HUDEP-2 (cell line): Measurements from ENCODE around the gene PARP15.

ENCODE experiments used
- DNase-seq, 76 experiments: peaks; one replicate each; lab custom pipeline; 2025; ENCODE audit not compliant: unreplicated experiment in 76 of 76; lab: John Stamatoyannopoulos, UW

Gene PARP15

DNA sequence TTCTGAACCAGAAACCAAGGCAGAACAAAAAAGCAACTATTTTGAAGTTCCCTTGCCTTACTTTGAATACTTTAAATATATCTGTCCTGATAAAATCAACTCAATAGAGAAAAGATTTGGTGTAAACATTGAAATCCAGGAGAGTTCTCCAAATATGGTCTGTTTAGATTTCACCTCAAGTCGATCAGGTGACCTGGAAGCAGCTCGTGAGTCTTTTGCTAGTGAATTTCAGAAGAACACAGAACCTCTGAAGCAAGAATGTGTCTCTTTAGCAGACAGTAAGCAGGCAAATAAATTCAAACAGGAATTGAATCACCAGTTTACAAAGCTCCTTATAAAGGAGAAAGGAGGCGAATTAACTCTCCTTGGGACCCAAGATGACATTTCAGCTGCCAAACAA lies 8.7 kb upstream of the PARP15 start:
- DNase-seq = no peak

DNA sequence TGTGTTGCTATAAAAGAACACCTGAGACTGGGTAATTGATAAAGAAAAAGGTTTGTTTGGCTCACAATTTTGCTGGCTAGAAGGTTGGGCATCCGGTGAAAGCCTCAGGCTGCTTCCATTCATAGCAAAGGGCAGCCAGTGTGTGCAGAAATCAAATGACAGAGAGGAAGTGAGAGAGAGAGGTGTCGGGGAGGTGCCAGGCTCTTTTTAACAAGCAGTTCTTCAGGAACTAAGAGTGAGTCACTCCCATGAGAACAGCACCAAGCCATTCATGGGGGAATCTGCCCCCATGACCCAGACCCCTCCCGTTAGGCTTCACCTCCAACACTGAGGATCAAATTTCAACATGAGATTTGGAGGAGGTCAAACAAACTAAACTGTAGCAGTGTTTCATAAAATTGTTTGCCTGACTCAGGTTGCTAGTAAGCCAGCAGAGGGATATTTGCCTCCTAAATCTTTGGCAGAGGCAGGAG lies 4.5 kb upstream of the PARP15 start:
- no peak for DNase-seq

DNA sequence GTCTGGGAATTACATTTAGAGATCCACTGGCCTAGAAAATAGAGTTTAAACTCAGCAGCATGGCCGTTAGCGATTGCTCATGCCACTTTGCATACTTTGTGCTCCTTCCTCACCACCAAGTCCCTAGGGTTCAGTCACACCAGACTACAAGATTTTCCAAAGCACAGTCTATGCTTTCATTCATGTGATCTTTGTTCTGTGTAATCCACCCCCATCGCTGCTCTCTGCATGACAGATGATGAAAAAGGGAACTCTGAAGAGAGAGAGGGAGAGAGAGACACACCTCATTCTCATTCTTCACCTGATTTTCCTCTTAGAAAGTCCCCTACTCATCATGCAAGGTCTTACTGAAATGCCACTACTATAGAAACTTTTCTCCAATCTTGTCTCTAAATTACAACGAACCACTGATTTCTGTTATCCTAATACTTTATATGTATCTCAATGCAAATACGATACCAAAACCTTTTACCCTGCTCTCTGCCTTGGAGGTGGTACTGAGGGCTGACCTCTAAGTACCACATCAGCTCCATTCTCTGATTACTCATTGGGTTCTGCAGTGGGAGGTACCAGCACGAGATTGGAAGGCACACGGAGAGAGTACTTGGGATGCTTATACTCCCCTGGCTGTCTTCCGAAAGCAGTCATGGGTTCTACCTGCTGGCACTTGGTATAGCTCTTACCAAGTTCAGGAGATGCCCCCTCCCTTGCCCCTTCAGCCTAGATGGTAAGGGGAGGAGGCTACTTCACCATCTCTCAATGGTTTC lies 1.1 kb upstream of the PARP15 start:
- DNase-seq = no peak

DNA sequence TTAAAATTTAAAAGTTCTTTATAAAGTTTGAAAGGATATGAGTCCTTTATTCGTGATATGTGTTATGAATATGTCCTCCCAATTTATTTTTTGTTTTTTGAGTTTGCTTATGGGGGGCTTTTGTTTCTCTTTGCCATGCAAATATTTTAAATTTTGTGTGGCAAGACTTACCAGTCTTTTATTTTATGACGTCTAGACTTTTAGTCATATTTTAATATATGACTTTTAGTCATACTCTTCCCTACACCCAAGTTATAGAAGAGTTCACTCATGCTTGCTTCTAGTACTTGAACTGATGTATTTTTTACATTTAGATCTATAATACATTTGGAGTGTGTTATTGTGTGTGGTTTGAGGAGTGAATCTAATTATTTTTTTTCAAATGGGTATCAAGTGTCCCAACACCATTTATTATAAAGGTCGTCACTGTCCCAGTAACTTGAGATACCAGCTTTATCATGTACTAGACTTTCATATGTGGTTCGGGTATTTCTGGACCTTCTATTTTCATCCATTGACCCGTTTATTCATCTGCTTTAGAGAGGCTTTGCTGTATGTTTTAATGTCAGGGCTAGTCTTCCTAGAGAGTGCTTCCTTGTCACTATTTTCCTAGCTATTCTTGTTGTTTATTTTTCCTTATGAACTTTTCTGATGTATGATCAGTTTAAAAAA lies 755 bp downstream of the PARP15 start:
- peak in 2 of 76 experiments; percentile 12 to 29 for DNase-seq

DNA sequence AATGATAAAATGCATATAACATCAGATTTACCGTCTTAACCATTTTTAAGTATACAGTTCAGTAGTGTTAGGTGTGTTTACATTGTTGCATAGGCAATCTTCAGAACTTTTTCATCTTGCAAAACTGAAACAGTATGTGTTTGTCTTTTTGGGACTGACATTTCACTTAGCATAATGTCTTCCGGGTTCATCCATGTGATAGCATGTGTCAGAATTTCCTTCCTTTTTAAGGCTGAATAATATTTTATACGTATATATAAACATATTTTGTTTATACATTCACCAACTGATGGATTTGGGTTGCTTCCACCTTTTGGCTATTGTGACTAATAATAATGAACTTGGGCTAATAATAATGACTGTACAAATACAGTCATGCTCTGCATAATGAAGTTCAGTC lies 3.0 kb downstream of the PARP15 start:
- DNase-seq = no peak

DNA sequence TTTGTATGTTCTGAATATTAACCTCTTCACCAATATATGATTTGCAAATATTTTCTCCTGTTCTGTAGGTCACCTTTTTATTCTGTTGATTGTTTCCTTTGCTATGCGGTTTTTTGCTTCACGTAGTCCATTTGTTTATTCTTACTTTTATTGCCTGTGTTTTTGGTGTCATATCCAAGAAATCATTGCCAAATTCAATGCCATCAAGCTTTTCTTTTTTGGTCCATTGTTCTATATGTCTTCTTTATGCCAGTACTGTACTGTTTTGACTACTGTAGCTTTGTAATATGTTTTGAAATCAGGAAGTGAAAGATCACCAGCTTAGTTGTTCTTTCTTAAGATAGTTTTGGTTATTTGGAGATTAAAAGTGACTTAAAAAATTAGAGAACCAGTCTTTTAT lies 4.2 kb downstream of the PARP15 start:
- no peak for DNase-seq

DNA sequence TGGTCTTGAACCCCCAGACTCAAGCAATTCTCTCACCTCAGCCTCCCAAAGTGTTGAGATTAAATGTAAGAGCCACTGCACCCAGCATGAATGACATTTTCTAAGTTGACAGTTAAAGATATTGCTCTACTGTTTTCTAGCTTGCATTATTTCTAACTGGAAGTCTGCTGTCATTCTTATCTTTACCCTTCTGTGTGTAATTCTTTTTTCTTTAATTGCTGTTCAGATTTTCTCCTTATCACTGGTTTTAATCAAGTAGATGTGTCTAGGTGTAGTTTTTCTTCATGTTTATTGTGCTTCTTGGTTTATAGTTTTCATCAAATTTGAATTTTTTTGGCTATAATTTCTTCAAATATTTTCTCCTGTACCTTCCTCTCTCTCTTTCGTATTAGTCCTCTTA lies 4.9 kb downstream of the PARP15 start:
- DNase-seq = no peak

DNA sequence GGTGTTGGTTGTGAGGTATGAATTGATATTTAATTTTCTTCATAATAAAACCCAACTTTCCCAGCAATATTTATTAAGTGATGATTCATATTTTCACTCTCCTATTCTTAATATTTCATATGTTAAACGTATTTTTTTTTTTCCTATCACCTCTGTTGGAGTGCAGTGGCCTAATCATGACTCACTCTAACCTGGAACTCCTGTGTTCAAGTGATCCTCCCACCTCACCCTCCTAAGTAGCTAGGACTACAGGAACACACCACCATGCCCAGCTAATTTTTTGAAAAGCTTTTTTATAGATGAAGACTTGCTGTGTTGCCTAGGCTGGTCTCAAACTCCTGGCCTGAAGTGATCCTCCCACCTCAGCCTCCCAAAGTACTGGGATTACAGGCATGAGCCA lies 8.6 kb downstream of the PARP15 start:
- DNase-seq = no peak

DNA sequence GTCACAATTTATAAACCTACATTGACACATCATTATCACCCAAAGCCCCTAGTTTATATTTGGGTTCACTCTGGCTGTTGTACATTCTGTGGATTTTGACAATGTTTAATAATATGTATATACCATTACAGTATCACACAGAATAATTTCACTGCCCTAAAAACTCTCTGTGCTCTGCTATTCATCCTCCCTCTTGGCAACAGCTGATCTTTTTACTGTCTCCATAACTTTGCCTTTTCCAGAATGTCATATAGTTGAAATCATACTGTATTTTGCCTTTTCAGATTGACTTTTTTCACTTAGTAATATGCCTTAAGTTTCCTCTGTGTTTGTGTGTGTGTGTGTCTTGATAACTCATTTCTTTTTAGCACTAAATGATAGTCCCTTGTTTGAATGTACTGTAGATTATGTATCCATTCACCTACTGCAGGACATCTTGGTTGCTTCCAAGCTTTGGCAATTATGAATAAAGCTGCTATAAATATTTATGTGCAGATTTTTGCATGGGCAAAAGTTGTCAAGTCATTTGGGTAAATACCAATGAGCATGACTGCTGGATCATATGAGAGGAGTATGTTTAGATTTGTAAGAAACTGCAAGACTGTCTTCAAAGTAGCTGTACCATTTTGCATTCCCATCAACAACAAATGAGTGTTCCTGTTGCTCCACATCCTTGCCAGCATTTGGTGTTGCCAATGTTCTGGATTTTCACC lies 9.5 kb downstream of the PARP15 start:
- no peak for DNase-seq

DNA sequence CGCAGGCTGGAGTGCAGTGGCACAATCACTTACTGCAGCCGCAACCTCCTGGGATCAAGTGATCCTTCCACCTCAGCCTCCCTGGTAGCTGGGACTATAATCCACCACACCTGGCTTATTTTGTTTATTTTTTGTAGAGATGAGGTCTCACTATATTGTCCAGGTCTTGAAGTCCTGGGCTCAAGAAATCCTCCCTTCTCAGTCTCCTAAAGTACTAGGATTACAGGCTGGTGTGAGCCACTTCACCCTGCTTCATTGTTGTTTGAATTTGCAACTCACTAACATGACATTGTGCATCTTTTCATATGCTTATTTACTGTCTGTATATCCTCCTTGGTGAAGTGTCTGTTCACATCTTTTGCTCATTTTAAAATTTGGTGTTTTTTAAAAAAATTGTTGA lies 10.1 kb downstream of the PARP15 start:
- DNase-seq = no peak

DNA sequence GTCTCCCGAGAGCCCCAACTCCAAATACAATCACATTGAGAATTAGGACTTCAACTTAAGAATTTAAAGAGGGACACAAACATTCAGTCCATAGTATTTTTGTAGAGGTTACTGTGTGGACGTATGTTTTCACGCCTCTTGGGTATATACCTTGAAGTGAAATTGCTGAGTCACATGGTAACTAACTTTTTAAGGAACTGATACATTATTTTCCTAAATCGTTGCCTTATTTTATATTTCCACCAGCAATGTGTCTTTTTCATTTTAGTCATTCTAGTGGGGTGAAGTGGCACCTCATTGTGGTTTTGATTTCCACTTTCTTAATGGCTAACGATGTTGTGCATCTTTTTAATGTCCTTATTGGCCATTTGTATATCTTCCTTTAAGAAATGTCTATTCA lies 11.8 kb downstream of the PARP15 start:
- DNase-seq = no peak

DNA sequence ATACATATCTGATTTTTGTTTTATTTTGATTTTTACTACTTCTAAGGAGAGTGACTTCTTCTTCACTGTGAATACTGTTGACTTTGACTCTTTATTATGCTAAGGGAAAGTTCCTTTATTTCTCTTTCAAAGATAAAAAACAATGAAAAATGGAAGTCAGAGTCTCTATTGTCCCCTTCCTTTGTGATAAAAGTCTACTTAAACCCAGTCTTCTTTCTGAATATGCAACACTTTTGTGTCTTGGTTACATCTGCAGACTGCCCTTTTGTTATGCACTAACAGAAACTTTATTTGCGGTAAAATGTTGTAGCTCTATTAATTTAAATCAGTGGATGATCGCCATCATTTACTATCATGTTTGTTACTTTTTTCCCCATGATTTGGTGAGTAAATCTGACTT lies 13.2 kb downstream of the PARP15 start:
- no peak for DNase-seq

DNA sequence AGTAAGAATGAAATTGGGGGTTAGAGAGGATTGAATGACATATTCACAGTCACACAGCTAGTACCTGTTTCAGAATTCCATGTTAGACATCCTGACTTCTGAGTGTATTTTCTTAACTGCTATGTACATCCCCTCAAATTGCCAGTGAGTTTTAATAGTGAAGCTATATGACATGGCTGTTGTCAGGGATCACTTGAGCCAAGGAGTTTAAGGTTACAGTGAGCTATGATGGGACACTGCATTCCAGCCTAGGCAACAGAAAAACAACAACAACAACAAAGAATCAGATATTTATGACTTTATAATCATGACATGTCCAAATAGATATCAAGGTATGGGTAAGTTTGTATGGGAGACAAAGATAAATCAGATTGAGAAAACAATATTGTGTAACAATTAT lies 16.6 kb downstream of the PARP15 start:
- DNase-seq = no peak

DNA sequence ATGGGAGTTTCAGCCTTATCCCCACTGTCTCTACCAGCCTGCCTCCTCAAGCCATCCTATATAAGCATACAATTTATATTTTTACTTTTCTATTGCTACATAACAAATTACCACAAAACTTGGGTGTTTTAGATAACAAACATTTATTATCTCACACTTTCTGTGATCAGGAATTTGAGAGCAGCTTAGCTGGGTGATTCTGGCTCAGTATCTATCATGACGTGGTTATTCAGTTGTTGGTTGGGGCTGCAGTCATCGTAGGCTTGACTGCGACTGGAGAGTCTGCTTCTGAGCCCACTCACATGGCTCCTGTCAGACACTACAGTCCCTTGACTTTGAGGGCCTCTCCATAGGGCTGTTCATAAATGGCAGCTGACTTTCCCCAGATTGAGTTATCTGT lies 20.7 kb downstream of the PARP15 start:
- no peak for DNase-seq

DNA sequence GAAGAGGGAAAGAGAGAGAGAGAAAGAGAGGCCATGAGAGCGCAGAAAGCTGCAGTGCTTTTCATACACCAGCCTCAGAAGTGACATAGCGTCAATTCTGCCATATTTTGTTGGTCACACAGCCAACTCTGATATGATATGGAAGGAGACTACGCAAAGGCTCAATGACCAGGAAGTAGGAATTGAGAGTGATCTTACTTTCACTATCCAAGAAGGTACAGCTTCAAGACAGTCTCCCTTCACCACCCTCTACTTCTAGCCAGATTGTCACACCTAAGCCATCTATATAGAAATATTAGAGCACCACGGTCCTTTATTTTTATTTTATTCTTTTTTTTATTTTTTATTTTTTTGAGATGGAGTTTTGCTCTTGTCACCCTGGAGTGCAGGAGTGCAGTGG lies 21.1 kb downstream of the PARP15 start:
- no peak for DNase-seq

DNA sequence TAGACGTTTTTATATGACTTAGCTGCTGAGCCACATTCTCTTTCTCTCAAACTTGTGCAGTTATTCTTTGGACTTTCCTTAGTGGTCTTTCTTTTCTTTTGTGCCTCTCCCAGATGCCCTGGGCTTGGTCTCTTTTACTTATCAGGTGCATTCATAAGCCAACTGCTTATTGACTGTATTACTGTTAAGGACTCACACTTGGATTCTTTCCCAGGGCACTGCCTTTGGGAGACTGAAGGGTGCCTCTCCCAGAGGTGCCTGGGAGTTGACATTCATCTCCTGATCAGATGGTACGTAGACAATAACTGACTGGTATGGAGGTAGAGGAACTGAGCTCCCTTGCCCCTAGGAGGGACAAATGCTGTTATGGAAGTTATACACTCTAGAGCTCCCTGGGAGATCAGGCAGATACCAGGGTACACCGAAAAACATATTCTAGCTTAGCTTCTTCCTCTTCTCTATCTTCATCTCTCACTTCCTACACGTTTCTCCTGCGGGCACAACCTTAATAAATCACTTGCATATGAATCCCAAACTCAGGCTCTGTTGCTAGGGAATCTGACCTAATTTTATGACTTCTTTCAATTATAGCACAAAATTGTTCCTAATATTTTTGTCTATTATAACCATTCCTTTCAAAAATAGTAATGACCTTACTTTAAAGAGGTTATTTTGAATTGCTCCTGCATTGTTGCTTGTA lies 24.7 kb downstream of the PARP15 start:
- DNase-seq = peak in 25 of 76 experiments; percentile 2 to 52 (median 16)

DNA sequence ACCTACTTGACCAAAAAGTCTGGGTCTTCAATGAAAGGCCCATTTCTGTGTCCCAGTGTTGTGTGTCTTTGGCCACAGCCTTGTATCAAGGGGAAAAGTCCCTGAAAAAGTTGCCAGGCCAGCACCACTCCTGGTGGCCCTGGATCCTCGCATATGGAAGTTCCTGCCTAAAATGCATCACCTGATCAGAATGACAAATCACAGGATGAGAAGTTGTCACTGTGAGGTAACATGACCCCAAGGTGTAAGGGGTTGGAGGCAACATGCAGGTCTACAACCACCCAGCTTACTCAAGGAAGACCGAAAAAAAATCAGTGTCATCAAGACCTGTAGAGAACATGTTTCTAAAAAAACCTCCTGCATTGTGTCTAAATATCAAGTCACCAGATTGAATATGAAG lies 25.6 kb downstream of the PARP15 start:
- no peak for DNase-seq

DNA sequence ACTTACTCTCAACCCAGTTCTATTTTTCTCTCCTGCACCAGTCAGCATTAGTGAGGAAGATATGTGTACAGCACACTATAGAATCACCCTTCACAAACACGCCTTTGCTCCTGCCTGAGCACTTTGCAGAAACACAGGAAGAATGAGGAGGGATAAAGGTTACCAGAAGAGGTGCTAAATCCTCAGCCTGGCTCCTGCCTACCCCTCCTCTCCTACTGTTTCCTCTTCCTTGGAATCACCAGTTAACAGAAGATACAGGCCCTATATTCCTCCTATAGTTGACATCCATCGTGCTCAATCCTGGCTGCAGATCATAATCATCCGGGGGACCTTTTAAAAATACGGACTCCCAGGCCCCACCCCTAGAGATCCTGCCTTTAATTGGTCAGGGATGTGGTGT lies 28.9 kb downstream of the PARP15 start:
- DNase-seq = no peak

DNA sequence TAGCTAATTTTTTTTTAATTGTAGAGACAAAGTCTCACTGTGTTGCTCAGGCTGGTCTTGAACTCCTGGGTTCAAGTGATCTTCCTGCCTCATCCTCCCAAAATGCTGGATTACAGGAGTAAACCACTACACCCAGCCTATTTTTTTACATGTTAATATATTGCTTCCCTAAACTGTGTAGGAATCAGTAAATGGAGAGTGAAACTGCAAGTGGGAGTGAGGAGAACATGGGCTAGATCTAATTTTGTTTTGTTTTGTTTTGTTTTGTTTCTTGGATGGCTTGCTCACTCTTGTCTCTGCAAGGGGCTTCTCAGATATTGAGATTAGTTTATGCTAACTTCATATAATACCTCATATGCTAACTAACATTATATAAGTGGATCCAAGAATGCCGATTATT lies 31.5 kb downstream of the PARP15 start:
- no peak for DNase-seq

DNA sequence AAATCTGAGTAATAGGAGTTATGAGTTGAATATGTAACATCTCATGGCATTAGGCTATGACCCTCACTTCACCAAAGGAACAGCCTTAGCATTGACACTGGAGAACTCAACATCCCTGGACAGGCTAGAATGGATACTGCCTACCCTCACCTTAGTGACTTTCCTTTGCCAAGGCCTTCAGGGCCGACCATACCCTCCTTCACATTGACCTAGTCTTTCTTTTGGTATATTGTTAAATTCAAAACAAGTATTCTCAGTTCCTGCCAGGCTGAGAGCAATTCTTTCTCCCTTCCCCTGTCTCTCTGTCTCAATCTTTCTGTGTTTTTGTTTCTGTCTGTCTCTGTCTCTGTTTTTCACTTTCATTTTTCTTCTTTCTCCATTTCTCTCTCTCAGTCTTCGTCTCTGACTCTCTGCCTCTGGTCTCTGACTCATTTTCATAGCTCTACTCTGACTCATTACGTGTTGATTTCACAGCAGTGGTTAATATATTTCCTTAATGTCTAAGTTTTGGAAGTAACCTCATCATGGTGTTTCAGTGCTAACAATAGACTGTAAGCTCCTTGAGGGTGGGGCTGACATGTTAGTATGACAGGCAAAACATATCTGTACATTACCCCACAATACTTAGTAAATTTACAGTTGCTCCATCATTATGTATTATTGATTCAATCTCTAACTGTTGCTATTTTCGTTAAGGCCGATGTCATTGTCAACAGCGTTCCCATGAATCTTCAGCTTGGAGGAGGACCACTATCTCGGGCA lies 32.5 kb downstream of the PARP15 start:
- no peak for DNase-seq
